C4-2B (cell line): ENCODE measurements around the gene SPO11.

Experiments used
- ZFX ChIP-seq: fragments of 450-650 bp; IDR thresholded peaks from 2 replicates; pipeline ENCODE4 v1.6.1; 2017
- TF ChIP-seq, protein P1 (sequence below): fragments of 450-650 bp; conservative IDR thresholded peaks from 2 replicates; pipeline ENCODE4 v1.5.1; 2017; ENCODE audit warnings: mild to moderate bottlenecking

DNA sequence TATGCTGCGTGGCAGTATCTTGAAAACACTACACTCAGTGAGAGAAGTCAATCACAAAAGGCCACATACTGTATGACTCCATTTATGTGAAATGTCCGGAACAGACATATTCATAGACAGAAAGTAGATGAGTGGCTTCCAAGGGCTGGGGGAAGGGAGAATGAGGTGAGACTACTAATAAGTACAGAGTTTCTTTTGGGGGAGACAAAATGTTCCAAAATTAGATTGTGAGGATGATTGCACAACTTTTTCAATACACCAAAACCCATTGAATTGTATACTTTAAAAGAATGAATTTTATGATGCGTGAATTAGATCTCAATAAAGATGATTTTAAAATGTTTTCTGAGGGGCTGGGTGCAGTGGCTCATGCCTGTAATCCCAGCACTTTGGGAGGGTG lies 9.2 kb upstream of the SPO11 start:
- TF ChIP-seq, protein P1, sequence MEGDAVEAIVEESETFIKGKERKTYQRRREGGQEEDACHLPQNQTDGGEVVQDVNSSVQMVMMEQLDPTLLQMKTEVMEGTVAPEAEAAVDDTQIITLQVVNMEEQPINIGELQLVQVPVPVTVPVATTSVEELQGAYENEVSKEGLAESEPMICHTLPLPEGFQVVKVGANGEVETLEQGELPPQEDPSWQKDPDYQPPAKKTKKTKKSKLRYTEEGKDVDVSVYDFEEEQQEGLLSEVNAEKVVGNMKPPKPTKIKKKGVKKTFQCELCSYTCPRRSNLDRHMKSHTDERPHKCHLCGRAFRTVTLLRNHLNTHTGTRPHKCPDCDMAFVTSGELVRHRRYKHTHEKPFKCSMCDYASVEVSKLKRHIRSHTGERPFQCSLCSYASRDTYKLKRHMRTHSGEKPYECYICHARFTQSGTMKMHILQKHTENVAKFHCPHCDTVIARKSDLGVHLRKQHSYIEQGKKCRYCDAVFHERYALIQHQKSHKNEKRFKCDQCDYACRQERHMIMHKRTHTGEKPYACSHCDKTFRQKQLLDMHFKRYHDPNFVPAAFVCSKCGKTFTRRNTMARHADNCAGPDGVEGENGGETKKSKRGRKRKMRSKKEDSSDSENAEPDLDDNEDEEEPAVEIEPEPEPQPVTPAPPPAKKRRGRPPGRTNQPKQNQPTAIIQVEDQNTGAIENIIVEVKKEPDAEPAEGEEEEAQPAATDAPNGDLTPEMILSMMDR = no peak
- TF ChIP-seq ZFX = no peak
